ENCODE measurements around the gene ATRX. TPM values are rescaled to one million over a fixed set of nuclear protein-coding genes. Genes with fewer than 3 reads are reported as not detected.
"Not testable (repeated sequence)": the region's sequence is repeated elsewhere in the genome, so short reads cannot be mapped to it uniquely, and the experiment has no call there.

The ATRX gene
- total RNA-seq, 1 experiment from 2014 or later: 92.5 TPM

DNA sequence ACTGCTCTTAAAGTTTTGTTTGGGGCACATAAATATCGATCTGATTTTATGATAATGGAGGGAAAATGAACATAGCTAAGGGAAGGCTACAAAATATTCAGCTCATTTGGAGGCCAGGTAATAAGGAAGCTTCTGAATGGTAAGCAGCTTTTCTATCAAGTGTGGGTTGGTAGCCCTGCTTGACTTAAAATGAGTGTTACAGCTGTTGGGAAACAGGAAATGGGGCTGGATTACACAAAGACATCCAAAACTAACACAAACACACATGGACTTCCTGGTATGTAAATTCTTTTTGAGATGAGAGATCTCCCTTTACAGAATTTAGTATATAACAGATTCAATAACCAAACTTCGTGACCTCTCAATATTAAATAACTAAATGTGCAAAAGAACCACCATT lies 280.8 kb downstream of the ATRX start:
- Histone ChIP-seq H2AFZ (ENCODE audit: low read length) (no peak overlapping the region), H4K20me1 (ENCODE audit: insufficient read depth, low read depth, low read length) (no peaks in the 10 kb centered on the region), H3K4me2 (ENCODE audit: low read depth, low read length, poor library complexity, severe bottlenecking) (no peak overlapping the region), H3K4me1 (ENCODE audit: low read length) (no peaks in the 10 kb centered on the region), H3K79me2 (ENCODE audit: low read length) (no peaks in the 10 kb centered on the region), H3K9me3 (ENCODE audit: low read length) (no peaks in the 10 kb centered on the region; the same call in 1 of the 2 replicates), H3K9ac (ENCODE audit: low read length) (no peak overlapping the region), H3K4me3 (ENCODE audit: low read length) (no peak overlapping the region), H3K27ac (ENCODE audit: low read length) (no peak overlapping the region), H3K36me3 (ENCODE audit: insufficient read depth, low read length) (peaks cover 6% of the 10 kb centered on the region; the same call in 1 of the 2 replicates), H3K27me3 (ENCODE audit: low read length) (no peaks in the 10 kb centered on the region), H3K9me2 (replicated peaks; ENCODE audit: insufficient read depth, low read length) (no peaks in the 10 kb centered on the region)
- DNase-seq: no peak

- no peaks in the 10 kb centered on the region for H3K79me2 ChIP-seq (ENCODE audit: low read length)
- H3K9ac ChIP-seq (ENCODE audit: low read length): no peak overlapping the region
- no peak overlapping the region for H3K4me2 ChIP-seq (ENCODE audit: low read depth, low read length, poor library complexity, severe bottlenecking)
- no peak overlapping the region for H3K27ac ChIP-seq (ENCODE audit: low read length)
- no peaks in the 10 kb centered on the region for H4K20me1 ChIP-seq (ENCODE audit: insufficient read depth, low read depth, low read length)
- no peaks in the 10 kb centered on the region; the same call in 1 of the 2 replicates for H3K9me3 ChIP-seq (ENCODE audit: low read length)
- H3K36me3 ChIP-seq (ENCODE audit: insufficient read depth, low read length): peaks cover 2% of the 10 kb centered on the region; the same call in 1 of the 2 replicates
- H2AFZ ChIP-seq (ENCODE audit: low read length): no peak overlapping the region
- no peaks in the 10 kb centered on the region for H3K9me2 ChIP-seq (replicated peaks; ENCODE audit: insufficient read depth, low read length)
- no peaks in the 10 kb centered on the region for H3K27me3 ChIP-seq (ENCODE audit: low read length)
- no peak for DNase-seq
- no peaks in the 10 kb centered on the region for H3K4me1 ChIP-seq (ENCODE audit: low read length)
- no peak overlapping the region for H3K4me3 ChIP-seq (ENCODE audit: low read length)
These were observed 283.0 kb downstream of the ATRX start for GRCh38 chrX:77502951-77503525.

DNA sequence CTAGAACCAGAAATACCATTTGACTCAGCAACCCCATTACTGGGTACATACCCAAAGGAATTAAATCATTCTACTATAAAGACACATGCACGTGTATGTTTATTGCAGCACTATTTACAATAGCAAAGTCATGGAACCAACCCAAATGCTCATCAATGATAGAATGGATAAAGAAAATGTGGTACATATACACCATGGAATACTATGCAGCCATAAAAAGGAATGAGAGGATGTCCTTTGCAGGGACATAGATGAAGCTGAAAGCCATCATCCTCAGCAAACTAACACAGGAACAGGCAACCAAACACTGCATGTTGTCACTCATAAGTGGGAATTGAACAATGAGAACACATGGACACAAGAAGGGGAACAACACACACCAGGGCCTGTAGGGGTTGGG lies 285.9 kb downstream of the ATRX start:
- not testable (repeated sequence) for H2AFZ ChIP-seq (ENCODE audit: low read length); H3K4me2 ChIP-seq (ENCODE audit: low read depth, low read length, poor library complexity, severe bottlenecking); DNase-seq; H3K36me3 ChIP-seq (ENCODE audit: insufficient read depth, low read length); H3K27me3 ChIP-seq (ENCODE audit: low read length); H3K9me3 ChIP-seq (ENCODE audit: low read length); H3K79me2 ChIP-seq (ENCODE audit: low read length); H3K4me1 ChIP-seq (ENCODE audit: low read length); H3K9me2 ChIP-seq (replicated peaks; ENCODE audit: insufficient read depth, low read length); H4K20me1 ChIP-seq (ENCODE audit: insufficient read depth, low read depth, low read length); H3K27ac ChIP-seq (ENCODE audit: low read length); H3K4me3 ChIP-seq (ENCODE audit: low read length); H3K9ac ChIP-seq (ENCODE audit: low read length)

DNA sequence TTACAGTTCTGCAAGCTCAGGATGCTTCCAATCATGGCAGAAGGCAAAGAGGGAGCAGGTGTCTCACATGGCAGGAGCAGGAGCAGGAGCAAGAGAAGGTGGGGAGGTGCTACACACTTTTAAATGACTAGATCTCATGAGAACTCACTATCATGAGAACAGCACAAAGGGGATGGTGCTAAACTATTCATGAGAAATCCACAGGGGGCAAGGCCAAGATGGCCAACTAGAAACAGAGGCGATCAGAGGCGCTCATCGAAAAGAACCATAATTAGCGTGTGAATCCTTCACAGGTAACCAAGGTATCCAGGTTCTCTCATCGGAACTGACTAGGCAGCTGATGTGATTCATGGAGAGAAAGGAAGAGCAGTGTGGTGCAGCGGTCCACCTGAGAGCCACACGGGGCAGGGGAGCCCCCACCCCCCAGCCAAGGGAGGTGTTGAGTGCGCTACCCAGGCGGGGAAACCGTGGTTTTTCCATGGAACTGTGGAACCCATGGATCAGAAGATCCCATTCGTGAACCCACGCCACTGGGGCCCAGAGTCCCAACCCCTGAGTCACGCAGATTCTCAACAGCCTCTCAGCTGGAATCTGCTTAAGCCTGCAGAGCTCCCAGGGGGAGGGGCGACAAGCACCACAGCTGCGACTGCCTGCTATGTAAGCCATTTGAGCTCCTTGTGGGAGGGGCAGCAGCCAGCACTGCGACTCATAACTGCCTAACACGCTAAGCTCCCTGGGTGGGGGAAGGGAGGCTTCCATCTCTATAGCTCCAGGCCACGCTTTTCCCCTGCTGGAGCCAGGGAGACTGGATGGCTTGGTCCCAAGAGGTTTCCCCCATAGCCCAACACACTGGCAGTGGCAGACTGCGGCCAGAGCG lies 292.1 kb downstream of the ATRX start:
- H2AFZ ChIP-seq (ENCODE audit: low read length): no peak overlapping the region
- H3K27ac ChIP-seq (ENCODE audit: low read length): no peak overlapping the region
- no peaks in the 10 kb centered on the region for H3K79me2 ChIP-seq (ENCODE audit: low read length)
- no peak overlapping the region for H3K4me3 ChIP-seq (ENCODE audit: low read length)
- H3K9ac ChIP-seq (ENCODE audit: low read length): no peak overlapping the region
- no peak overlapping the region for H3K4me2 ChIP-seq (ENCODE audit: low read depth, low read length, poor library complexity, severe bottlenecking)
- no peaks in the 10 kb centered on the region for H3K27me3 ChIP-seq (ENCODE audit: low read length)
- no peaks in the 10 kb centered on the region for H3K9me3 ChIP-seq (ENCODE audit: low read length)
- no peaks in the 10 kb centered on the region; the same call in 1 of the 2 replicates for H3K36me3 ChIP-seq (ENCODE audit: insufficient read depth, low read length)
- no peak for DNase-seq
- H4K20me1 ChIP-seq (ENCODE audit: insufficient read depth, low read depth, low read length): no peaks in the 10 kb centered on the region
- no peaks in the 10 kb centered on the region for H3K4me1 ChIP-seq (ENCODE audit: low read length)
- no peaks in the 10 kb centered on the region for H3K9me2 ChIP-seq (replicated peaks; ENCODE audit: insufficient read depth, low read length)

DNA sequence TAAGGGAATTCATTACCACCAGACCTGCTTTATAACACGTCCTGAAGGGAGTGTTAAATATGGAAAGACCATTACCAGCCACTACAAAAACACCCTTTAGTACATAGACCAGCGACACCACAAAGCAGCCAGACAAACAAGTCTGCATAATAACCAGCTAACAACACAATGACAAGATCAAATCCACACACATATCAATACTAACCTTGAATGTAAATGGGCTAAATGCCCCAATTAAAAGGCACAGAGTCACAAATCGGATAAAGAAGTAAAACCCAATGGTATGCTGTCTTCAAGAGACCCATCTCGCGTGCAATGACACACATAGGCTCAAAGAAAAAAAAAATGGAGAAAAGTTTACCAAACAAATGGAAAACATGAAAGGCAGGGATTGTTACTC lies 302.0 kb downstream of the ATRX start:
- Histone ChIP-seq H3K4me3 (ENCODE audit: low read length) (no peak overlapping the region), H3K79me2 (ENCODE audit: low read length) (no peaks in the 10 kb centered on the region), H3K36me3 (ENCODE audit: insufficient read depth, low read length) (no peaks in the 10 kb centered on the region), H3K4me2 (ENCODE audit: low read depth, low read length, poor library complexity, severe bottlenecking) (no peak overlapping the region), H3K27ac (ENCODE audit: low read length) (no peak overlapping the region), H3K4me1 (ENCODE audit: low read length) (no peaks in the 10 kb centered on the region), H2AFZ (ENCODE audit: low read length) (no peak overlapping the region), H3K9me3 (ENCODE audit: low read length) (peaks cover 4% of the 10 kb centered on the region; the same call in 1 of the 2 replicates), H4K20me1 (ENCODE audit: insufficient read depth, low read depth, low read length) (no peaks in the 10 kb centered on the region), H3K9ac (ENCODE audit: low read length) (no peak overlapping the region), H3K27me3 (ENCODE audit: low read length) (no peaks in the 10 kb centered on the region), H3K9me2 (replicated peaks; ENCODE audit: insufficient read depth, low read length) (no peaks in the 10 kb centered on the region)
- DNase-seq: no peak

- no peak overlapping the region for H3K9ac ChIP-seq (ENCODE audit: low read length)
- no peaks in the 10 kb centered on the region for H3K79me2 ChIP-seq (ENCODE audit: low read length)
- no peaks in the 10 kb centered on the region for H3K9me3 ChIP-seq (ENCODE audit: low read length)
- no peak overlapping the region for H3K4me3 ChIP-seq (ENCODE audit: low read length)
- no peaks in the 10 kb centered on the region for H3K36me3 ChIP-seq (ENCODE audit: insufficient read depth, low read length)
- no peaks in the 10 kb centered on the region for H4K20me1 ChIP-seq (ENCODE audit: insufficient read depth, low read depth, low read length)
- H3K9me2 ChIP-seq (replicated peaks; ENCODE audit: insufficient read depth, low read length): no peaks in the 10 kb centered on the region
- H2AFZ ChIP-seq (ENCODE audit: low read length): no peak overlapping the region
- H3K27ac ChIP-seq (ENCODE audit: low read length): no peak overlapping the region
- H3K27me3 ChIP-seq (ENCODE audit: low read length): no peaks in the 10 kb centered on the region
- no peak overlapping the region for H3K4me2 ChIP-seq (ENCODE audit: low read depth, low read length, poor library complexity, severe bottlenecking)
- DNase-seq: no peak
- peaks cover 14% of the 10 kb centered on the region for H3K4me1 ChIP-seq (ENCODE audit: low read length)
These were observed 330.6 kb downstream of the ATRX start for GRCh38 chrX:77455437-77455836.

Small RNA genes within 50 kb of the gene (small RNA-seq; reads per million reads assigned to genes)
- not detected for gene FABP5P15

Other genes with a start within 250 kb of the ATRX start
- gene MAGT1, start 109.2 kb upstream of the ATRX start, total RNA-seq (2014; rRNA removed; shearing (Covaris generic); ENCODE audit: low replicate concordance): 78.5 and 110 TPM in 2 replicates
- gene COX7B, start 113.3 kb upstream of the ATRX start, total RNA-seq (2014; rRNA removed; shearing (Covaris generic); ENCODE audit: low replicate concordance): 256 and 632 TPM in 2 replicates
- gene ATP7A, start 124.5 kb upstream of the ATRX start, total RNA-seq (2014; rRNA removed; shearing (Covaris generic); ENCODE audit: low replicate concordance): 4.0 and 6.3 TPM in 2 replicates
- not detected in 2 replicates for gene PGAM4, start 183.4 kb upstream of the ATRX start, total RNA-seq (2014; rRNA removed; shearing (Covaris generic); ENCODE audit: low replicate concordance)